Measurements from ENCODE around the gene OR13J1. TPM values are rescaled to one million over a fixed set of nuclear protein-coding genes. Genes with fewer than 3 reads are reported as not detected.
"Not testable (repeated sequence)": the region's sequence is repeated elsewhere in the genome, so short reads cannot be mapped to it uniquely, and the experiment has no call there.

Gene OR13J1
- total RNA-seq, 4 donors from 2014 or later: not detected

GRCh38 chr9:35898337-35898736 lies 28.1 kb upstream of the OR13J1 start:
- H3K36me3 ChIP-seq: no peaks in the 10 kb centered on the region
- no peak for DNase-seq (ENCODE audit: low spot score in 2 of 2)
- H3K27me3 ChIP-seq: peaks cover 3% of the 10 kb centered on the region
- TF ChIP-seq, protein P1, sequence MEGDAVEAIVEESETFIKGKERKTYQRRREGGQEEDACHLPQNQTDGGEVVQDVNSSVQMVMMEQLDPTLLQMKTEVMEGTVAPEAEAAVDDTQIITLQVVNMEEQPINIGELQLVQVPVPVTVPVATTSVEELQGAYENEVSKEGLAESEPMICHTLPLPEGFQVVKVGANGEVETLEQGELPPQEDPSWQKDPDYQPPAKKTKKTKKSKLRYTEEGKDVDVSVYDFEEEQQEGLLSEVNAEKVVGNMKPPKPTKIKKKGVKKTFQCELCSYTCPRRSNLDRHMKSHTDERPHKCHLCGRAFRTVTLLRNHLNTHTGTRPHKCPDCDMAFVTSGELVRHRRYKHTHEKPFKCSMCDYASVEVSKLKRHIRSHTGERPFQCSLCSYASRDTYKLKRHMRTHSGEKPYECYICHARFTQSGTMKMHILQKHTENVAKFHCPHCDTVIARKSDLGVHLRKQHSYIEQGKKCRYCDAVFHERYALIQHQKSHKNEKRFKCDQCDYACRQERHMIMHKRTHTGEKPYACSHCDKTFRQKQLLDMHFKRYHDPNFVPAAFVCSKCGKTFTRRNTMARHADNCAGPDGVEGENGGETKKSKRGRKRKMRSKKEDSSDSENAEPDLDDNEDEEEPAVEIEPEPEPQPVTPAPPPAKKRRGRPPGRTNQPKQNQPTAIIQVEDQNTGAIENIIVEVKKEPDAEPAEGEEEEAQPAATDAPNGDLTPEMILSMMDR (IDR thresholded peaks at IDR 0.05): no peak
- TF ChIP-seq POLR2AphosphoS5 (IDR thresholded peaks at IDR 0.05) (no peak), POLR2A (IDR thresholded peaks at IDR 0.05) (no peak), EP300 (IDR thresholded peaks at IDR 0.05) (no peak)
- no peak overlapping the region for H3K4me3 ChIP-seq
- H3K4me1 ChIP-seq: peaks cover 3% of the 10 kb centered on the region
- H3K27ac ChIP-seq: no peak overlapping the region
- H3K9me3 ChIP-seq: no peaks in the 10 kb centered on the region

- not testable (repeated sequence) for H3K36me3 ChIP-seq; H3K27me3 ChIP-seq; H3K9me3 ChIP-seq; H3K27ac ChIP-seq; H3K4me3 ChIP-seq; H3K4me1 ChIP-seq; DNase-seq (ENCODE audit: low spot score in 2 of 2)
- WGBS: 92% methylated on average over 7 of the region's 7 CpGs
Measured at GRCh38 chr9:35897376-35898099, 27.3 kb upstream of the OR13J1 start.

- WGBS: 97% methylated on average over 2 of the region's 2 CpGs
- TF ChIP-seq, protein P1 (IDR thresholded peaks at IDR 0.05): no peak
- no peak for TF ChIP-seq POLR2AphosphoS5 (IDR thresholded peaks at IDR 0.05)
- no peak for TF ChIP-seq POLR2A (IDR thresholded peaks at IDR 0.05)
- TF ChIP-seq EP300 (IDR thresholded peaks at IDR 0.05): no peak
Measured at GRCh38 chr9:35896570-35896969, 26.4 kb upstream of the OR13J1 start.

GRCh38 chr9:35892051-35892450 lies 21.9 kb upstream of the OR13J1 start:
- H3K27me3 ChIP-seq: no peaks in the 10 kb centered on the region
- H3K36me3 ChIP-seq: no peaks in the 10 kb centered on the region
- no peak overlapping the region for H3K4me3 ChIP-seq
- TF ChIP-seq POLR2A (IDR thresholded peaks at IDR 0.05) (no peak), POLR2AphosphoS5 (IDR thresholded peaks at IDR 0.05) (no peak)
- H3K4me1 ChIP-seq: no peaks in the 10 kb centered on the region
- no peaks in the 10 kb centered on the region for H3K9me3 ChIP-seq
- no peak for DNase-seq (ENCODE audit: low spot score in 2 of 2)
- no peak overlapping the region for H3K27ac ChIP-seq
- WGBS: 71% methylated on average over 1 of the region's 1 CpG

More at GRCh38 chr9:35896570-35896969, 26.4 kb upstream of the OR13J1 start:
- H3K36me3 ChIP-seq: no peaks in the 10 kb centered on the region
- no peaks in the 10 kb centered on the region for H3K9me3 ChIP-seq
- H3K4me3 ChIP-seq: no peak overlapping the region
- no peaks in the 10 kb centered on the region for H3K4me1 ChIP-seq
- H3K27me3 ChIP-seq: no peaks in the 10 kb centered on the region
- H3K27ac ChIP-seq: no peak overlapping the region
- no peak for DNase-seq (ENCODE audit: low spot score in 2 of 2)

GRCh38 chr9:35891646-35892045 lies 21.4 kb upstream of the OR13J1 start:
- 69% methylated on average over 3 of the region's 3 CpGs for WGBS
- no peaks in the 10 kb centered on the region for H3K9me3 ChIP-seq
- H3K27ac ChIP-seq: no peak overlapping the region
- DNase-seq (ENCODE audit: low spot score in 2 of 2): no peak
- no peak overlapping the region for H3K4me3 ChIP-seq
- H3K4me1 ChIP-seq: no peaks in the 10 kb centered on the region
- no peaks in the 10 kb centered on the region for H3K27me3 ChIP-seq
- TF ChIP-seq EP300 (IDR thresholded peaks at IDR 0.05): no peak
- TF ChIP-seq, protein P1 (IDR thresholded peaks at IDR 0.05): no peak
- TF ChIP-seq POLR2A (IDR thresholded peaks at IDR 0.05): no peak
- TF ChIP-seq POLR2AphosphoS5 (IDR thresholded peaks at IDR 0.05): no peak
- H3K36me3 ChIP-seq: no peaks in the 10 kb centered on the region

DNA sequence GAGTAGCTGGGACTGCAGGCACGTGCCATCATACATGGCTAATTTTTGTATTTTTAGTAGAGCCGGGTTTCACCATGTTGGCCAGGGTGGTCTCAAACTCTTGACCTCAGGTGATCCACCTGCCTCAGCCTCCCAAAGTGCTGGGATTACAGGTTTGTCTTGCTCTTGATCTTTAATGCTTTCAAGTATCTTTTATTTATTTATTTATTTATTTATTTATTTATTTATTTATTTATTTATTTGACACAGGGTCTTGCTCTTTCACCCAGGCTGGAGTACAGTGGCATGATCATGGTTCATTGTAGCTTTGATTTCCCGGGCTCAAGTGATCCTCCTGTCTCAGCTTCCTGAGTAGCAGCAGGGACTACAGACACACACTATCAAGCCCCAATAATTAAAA lies 14.7 kb upstream of the OR13J1 start:
- not testable (repeated sequence) for DNase-seq (ENCODE audit: low spot score in 2 of 2)
- WGBS: 92% methylated on average over 3 of the region's 3 CpGs

DNA sequence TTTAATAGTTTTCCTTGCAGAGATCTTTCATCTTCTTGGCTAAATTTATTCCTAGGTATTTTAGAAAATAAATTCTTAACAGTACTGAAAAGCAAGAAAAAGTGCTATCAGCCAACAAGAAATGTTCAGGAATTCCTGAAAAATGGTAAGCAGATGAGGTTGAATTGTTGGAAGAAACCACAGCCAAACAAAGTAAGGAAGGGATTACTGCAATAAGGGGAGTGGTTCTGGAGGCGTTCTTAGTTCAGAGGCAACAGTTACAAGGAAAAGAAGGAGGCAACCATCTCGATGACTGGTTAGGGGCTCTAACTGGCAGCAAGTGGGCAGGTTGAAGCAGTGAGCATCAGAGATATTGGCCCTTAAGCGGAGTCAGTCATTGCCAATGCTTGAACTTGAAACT lies 12.8 kb upstream of the OR13J1 start:
- 50% methylated on average over 3 of the region's 3 CpGs for WGBS
- no peak overlapping the region for H3K4me3 ChIP-seq
- DNase-seq (ENCODE audit: low spot score in 2 of 2): no peak
- H3K27ac ChIP-seq: no peak overlapping the region
- TF ChIP-seq POLR2A (IDR thresholded peaks at IDR 0.05) (no peak), POLR2AphosphoS5 (IDR thresholded peaks at IDR 0.05) (no peak)
- peaks cover 3% of the 10 kb centered on the region for H3K4me1 ChIP-seq
- H3K27me3 ChIP-seq: no peaks in the 10 kb centered on the region
- H3K9me3 ChIP-seq: no peaks in the 10 kb centered on the region
- H3K36me3 ChIP-seq: no peaks in the 10 kb centered on the region

More for the DNA sequence above, 14.7 kb upstream of the OR13J1 start:
- not testable (repeated sequence) for H3K27me3 ChIP-seq, H3K9me3 ChIP-seq, H3K4me1 ChIP-seq, H3K27ac ChIP-seq, H3K36me3 ChIP-seq, H3K4me3 ChIP-seq

All from suprapubic skin (tissue), 4 donors.